CD4-positive, alpha-beta T cell treated with Interleukin-12 subunit alpha and Interleukin-12 subunit beta, for 1 hour (primary cell): ENCODE data around the gene HRNR.
"Not testable (repeated sequence)": the region's sequence is repeated elsewhere in the genome, so short reads cannot be mapped to it uniquely, and the experiment has no call there.

Experiments
- DNase-seq: peaks from one replicate; pipeline ENCODE4 v3.0.0-alpha.2; 2020

The HRNR gene

DNA sequence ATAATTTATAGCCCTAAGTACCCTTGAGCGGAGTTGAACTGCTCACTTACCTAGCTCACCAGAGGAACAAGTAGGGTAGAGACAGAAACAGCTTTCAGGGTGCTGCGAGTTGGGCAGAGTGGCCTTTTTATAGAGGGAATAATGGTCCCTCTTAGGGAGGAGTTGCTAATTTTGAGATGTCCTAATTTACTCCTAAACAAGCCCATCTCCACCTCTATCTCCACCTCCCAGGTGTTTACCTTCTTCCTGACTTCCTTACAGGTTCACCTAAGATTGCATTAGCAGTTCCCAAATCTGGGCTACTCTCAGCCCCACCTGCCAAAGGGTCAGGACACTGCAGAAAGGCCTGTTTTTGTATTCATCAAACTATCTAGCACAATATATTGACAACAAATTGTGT, at the start of gene HRNR:
HRNR (minus strand) TSS at position 101 of the 400 bp plus-strand sequence. CDS start 940 bp downstream, outside the sequence.
- DNase-seq: no peak

DNA sequence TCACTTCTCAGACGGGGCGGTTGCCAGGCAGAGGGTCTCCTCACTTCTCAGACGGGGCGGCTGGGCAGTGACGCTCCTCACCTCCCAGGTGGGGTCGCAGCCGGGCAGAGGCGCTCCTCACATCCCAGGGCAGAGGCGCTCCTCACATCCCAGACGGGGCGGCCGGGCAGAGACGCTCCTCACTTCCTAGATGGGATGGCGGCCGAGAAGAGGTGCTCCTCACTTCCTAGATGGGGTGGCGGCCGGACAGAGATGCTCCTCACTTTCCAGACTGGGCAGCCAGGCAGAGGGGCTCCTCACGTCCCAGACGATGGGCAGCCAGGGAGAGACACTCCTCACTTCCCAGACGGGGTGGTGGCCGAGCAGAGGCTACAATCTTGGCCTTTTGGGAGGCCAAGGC, 32.4 kb upstream of the HRNR start:
- not testable (repeated sequence) for DNase-seq

DNA sequence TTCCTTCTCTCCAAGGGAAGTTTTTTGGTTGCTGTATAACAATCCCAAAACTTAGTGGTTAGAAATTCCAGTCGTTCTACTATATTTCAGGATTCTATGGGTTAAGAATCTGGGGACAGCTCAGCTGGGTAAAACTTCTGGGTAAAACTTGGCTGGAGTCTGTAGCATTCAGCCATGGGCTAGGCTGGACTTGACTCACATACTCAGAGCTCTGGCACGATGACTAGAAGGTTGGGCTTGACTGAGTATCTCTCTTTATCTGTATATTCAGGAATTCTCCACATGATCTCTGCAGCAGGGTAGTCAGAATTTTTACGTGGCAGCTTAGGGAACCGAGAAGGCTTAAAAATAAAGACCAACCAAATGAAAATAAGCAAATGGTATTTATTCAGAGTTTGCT, 28.2 kb upstream of the HRNR start:
- DNase-seq: no peak

GRCh38 chr1:152251391-152251790, 27.4 kb upstream of the HRNR start:
- no peak for DNase-seq

- DNase-seq: no peak
Measured at GRCh38 chr1:152247316-152247715, 23.3 kb upstream of the HRNR start.

GRCh38 chr1:152244576-152245273, 20.7 kb upstream of the HRNR start:
- DNase-seq: no peak

- DNase-seq: no peak
Measured at GRCh38 chr1:152237093-152237492, 13.1 kb upstream of the HRNR start.

DNA sequence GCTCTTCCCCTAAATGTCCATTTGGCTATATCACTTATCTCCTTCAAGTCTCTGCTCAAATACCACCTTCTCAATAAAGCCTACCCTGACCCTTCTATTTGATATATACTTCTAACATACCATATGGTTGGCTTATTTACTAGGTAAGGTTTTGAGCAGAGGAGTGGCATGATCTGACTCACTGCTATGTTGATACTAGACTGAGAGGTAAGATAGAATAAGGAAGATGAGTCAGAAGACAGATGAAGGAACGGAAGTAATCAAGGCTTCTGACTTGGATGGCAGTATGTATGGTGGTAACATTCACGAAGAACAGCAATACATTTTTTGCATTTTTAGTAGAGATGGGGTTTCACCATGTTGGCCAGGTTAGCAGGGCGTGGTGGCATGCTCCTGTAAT, 4.8 kb upstream of the HRNR start:
- no peak for DNase-seq

GRCh38 chr1:152227310-152227928, 3.4 kb upstream of the HRNR start:
- DNase-seq: no peak

DNA sequence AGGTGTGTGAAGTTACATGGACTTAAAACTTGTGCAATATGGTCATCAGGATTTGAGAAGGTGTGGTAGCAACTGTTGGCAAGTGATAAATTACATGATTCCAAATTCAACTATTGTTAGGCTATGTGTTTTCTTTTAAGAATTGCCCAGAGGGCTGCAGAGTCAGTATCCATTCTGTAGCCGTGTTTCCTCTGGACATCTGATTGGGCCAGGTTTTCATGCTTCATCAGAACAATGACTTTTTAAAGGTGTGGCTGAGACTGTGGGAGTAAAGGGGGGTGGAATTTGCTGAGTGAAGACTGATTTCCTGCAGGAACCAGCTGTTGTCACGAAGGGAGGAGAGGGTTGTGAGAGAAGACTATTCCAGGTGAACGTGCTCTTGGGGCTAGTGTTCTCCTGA, 1.7 kb upstream of the HRNR start:
- DNase-seq: no peak

GRCh38 chr1:152220166-152221163, 3.5 kb downstream of the HRNR start:
- no peak for DNase-seq

GRCh38 chr1:152219438-152219837, 4.6 kb downstream of the HRNR start:
- not testable (repeated sequence) for DNase-seq

- no peak for DNase-seq
Measured at GRCh38 chr1:152218762-152219436, 5.1 kb downstream of the HRNR start.

DNA sequence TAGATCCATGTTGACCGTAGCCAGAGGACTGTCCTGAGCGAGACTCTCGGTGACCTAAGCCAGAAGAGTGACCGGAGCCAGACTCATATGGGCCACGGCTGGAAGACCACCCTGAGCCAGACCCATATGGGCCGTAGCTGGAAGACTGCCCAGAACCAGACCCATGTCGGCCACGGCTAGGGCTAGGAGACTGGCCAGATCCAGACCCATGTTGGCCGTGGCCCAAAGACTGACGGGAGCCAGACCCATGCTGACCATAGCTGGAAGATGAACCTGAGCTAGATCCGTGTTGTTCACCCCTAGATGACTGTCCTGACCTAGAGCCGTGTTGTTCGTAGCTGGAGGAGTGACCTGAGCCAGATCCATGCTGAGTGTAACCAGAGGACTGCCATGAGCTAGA, 8.4 kb downstream of the HRNR start:
- DNase-seq: peak; percentile 4

DNA sequence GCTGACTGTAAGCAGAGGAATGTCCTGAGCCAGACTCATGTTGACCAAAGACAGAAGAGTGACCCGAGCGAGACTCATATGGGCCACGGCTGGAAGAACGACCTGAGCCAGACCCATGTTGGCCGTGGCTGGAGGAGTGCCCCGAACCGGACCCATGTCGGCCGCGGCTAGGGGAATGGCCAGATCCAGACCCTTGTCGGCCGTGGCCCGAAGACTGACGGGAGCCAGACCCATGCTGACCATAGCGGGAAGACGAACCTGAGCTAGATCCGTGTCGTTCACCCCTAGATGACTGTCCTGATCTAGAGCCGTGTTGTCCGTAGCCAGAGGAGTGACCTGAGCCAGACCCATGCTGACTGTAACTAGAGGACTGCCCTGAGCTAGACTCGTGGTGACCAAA, 9.1 kb downstream of the HRNR start:
- not testable (repeated sequence) for DNase-seq

GRCh38 chr1:152198982-152199381, 25.0 kb downstream of the HRNR start:
- DNase-seq: no peak

DNA sequence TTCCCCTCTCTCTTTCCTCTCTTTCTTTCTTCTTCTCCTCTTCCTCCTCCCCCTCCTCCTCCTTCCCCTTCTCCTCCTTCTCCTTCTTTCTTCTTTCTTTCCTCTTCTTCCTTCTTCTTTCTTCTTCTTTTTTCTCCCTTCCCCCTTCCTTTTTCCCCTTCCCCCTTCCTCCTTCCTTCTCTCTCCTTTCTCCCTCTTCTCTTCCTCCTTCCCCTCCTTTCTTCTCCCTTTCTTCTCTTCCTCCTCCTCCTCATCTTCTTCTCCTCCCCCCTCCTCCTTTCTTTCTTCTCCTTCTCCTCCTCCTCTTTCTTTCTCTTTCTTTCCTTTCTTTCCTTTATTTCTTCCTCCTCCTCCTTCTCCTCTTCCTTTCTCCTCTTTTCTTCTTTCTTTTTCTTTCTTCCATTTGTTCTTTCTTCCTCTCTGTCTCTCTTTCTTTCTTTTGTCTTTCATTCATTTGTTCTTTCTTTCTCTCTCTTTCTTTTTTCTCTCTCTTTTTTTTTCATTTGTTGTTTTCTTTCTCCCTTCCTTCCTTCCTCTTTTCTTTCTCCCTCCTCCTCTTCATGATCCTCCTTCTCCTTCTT, 26.5 kb downstream of the HRNR start:
- DNase-seq: no peak

- DNase-seq: no peak
Measured at GRCh38 chr1:152191711-152192110, 32.3 kb downstream of the HRNR start.

GRCh38 chr1:152191260-152191659, 32.7 kb downstream of the HRNR start:
- no peak for DNase-seq

DNA sequence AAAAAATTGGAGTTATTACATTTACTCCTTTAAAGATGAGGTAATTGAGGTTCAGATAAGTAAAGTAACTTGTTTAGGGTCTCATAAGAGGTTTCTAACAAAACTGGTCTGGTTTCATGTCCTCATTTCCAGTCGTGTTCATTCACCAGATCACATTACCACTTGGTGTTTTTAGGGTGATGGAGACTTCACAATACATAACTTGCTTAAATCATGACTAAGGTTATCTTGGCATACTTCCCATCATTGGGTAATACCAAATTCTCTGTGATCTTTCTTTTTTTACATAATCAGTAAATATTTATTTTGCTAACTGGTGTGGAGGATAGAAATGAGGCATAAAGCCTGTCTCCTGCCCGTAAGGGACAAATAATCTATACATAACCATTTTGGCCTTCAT, 33.4 kb downstream of the HRNR start:
- no peak for DNase-seq

GRCh38 chr1:152189657-152190442, 34.1 kb downstream of the HRNR start:
- peak; percentile 74 for DNase-seq
